ENCODE data around the gene CAPN14. TPM values are rescaled to one million over a fixed set of nuclear protein-coding genes. Genes with fewer than 3 reads are reported as not detected.

Gene CAPN14
- total RNA-seq, 1 experiment from 2014 or later = 0.17 TPM

- Histone ChIP-seq H3K36me3 (replicated peaks; ENCODE audit: control insufficient read depth, insufficient read depth, low read length) (no peaks in the 10 kb centered on the region), H3K27me3 (ENCODE audit: control insufficient read depth, insufficient read depth, low read length) (peaks cover 49% of the 10 kb centered on the region), H3K4me3 (ENCODE audit: insufficient read depth, low read depth, low read length) (no peak overlapping the region)
- no peak for DNase-seq
Observed at GRCh38 chr2:31139671-31140070, 77.6 kb downstream of the CAPN14 start.

GRCh38 chr2:31138037-31138962 is 79.0 kb downstream of the CAPN14 start, which contains the start of gene GALNT14:
Gene GALNT14, minus strand, starts transcription at chr2:31138440. Its CDS starts 354 bp downstream, at chr2:31138086.
- Histone ChIP-seq H3K4me3 (ENCODE audit: insufficient read depth, low read depth, low read length) (peak within 1 kb of the TSS; percentile 51), H3K36me3 (replicated peaks; ENCODE audit: control insufficient read depth, insufficient read depth, low read length) (no peaks in the 10 kb centered on the region), H3K27me3 (ENCODE audit: control insufficient read depth, insufficient read depth, low read length) (peaks cover 49% of the 10 kb centered on the region)
- peak; percentile 95 for DNase-seq

DNA sequence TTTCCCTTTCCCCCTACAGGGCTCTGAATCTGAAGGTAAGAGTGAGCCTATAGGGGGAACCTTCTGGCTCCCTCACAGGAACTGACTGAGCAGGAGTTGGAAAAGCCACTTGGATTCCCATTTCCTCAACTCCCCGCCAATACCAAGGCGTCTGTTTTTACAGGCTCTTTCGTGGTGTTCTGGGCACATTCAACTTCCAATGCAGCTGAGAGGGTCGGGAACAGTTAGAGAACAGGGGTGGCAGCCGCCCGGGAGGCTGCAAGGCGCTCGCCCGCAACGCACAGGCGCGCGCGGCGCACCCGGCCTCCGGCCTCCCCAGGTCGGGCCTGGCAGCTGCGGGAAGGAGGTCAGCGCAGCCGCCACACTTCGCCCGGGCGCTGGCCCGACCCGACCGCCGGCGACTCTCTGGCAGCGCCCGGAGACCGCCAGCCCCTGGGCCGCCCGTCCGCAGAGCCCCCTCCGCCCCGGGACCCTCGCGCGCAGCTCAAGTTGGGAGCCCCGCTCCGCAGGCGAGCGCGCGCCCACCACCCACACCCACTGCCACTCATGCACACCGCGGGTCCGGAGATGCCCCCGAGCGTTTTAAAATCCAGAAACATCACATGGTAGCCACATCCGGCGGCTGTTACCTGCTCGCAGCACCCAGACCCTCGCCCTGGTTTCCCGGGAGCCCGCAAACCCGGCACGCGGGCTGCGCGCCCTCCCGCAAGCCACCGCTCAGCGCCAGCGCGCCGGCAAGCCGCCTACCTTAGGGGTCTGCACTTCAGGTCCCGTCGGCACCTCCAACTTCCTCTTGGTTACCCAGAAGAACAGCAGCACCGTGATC is 79.9 kb downstream of the CAPN14 start:
- H3K27me3 ChIP-seq (ENCODE audit: control insufficient read depth, insufficient read depth, low read length) = peaks cover 49% of the 10 kb centered on the region
- peak; percentile 87 for DNase-seq
- peak overlapping the region; percentile 51 for H3K4me3 ChIP-seq (ENCODE audit: insufficient read depth, low read depth, low read length)
- H3K36me3 ChIP-seq (replicated peaks; ENCODE audit: control insufficient read depth, insufficient read depth, low read length) = no peaks in the 10 kb centered on the region

DNA sequence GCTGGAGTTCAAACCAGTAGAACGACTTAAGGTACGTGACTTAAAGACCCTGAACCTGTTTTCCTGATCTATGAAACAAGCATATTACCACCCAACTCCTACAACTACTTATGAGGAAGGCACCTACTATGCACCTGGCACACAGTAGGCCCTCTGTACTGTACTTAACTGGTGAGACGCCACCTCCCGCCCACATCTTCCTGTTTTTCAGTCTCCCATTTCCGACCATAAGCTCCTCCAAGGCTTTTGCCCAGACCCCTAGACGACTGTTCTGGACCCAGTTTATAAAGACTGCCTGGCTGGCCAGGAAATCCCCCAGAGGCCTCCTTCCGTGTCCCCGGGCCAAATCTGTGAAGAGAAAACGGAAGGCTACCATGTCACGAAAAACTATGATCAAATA is 80.6 kb downstream of the CAPN14 start:
- Histone ChIP-seq H3K27me3 (ENCODE audit: control insufficient read depth, insufficient read depth, low read length) (peaks cover 49% of the 10 kb centered on the region), H3K4me3 (ENCODE audit: insufficient read depth, low read depth, low read length) (peak overlapping the region; percentile 51; the same call in 1 of the 2 replicates), H3K36me3 (replicated peaks; ENCODE audit: control insufficient read depth, insufficient read depth, low read length) (no peaks in the 10 kb centered on the region)
- DNase-seq = no peak

GRCh38 chr2:31136000-31136399 is 81.3 kb downstream of the CAPN14 start:
- no peak for DNase-seq
- Histone ChIP-seq H3K4me3 (ENCODE audit: insufficient read depth, low read depth, low read length) (no peak overlapping the region), H3K27me3 (ENCODE audit: control insufficient read depth, insufficient read depth, low read length) (peaks cover 49% of the 10 kb centered on the region), H3K36me3 (replicated peaks; ENCODE audit: control insufficient read depth, insufficient read depth, low read length) (no peaks in the 10 kb centered on the region)

DNA sequence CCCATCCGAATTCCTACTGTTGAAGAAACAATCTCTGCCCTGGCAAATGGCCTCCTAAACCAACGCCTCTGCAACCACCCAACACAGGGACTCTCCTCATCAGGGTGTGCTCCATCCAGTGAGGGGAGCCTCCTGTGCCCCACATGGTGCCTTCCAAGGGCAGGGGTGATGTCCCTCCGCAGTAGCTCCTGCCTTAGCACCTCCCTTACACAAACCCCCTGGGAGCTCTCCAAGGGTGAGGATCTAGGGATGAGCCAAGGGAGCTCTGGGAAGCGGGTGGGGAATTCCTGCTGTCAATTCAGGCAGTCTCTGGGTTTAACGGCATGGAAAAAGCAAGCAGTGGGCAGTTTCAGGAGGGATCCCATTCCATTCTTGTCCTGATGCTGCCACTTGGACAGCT is 82.8 kb downstream of the CAPN14 start:
- no peaks in the 10 kb centered on the region for H3K36me3 ChIP-seq (replicated peaks; ENCODE audit: control insufficient read depth, insufficient read depth, low read length)
- no peak for DNase-seq
- peaks cover 40% of the 10 kb centered on the region for H3K27me3 ChIP-seq (ENCODE audit: control insufficient read depth, insufficient read depth, low read length)
- no peak overlapping the region for H3K4me3 ChIP-seq (ENCODE audit: insufficient read depth, low read depth, low read length)

DNA sequence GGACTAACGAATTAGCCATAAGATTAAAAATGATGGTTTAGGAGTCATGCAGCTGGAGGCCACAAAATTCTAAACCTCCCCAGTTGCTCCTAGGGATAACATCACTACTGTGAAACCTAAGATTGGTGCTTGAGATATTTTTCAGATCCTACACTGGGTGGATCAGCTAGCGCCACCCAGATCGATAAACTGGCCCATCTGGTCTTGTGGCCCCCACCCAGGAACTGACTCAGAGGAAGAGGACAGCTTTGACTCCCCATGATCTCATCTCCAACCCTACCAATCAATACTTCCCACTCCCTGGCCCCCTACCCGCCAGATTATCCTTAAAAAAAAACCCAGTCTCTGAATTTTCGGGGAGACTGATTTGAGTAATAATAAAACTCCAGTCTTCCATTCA is 84.5 kb downstream of the CAPN14 start:
- no peak overlapping the region for H3K4me3 ChIP-seq (ENCODE audit: insufficient read depth, low read depth, low read length)
- no peaks in the 10 kb centered on the region for H3K36me3 ChIP-seq (replicated peaks; ENCODE audit: control insufficient read depth, insufficient read depth, low read length)
- peaks cover 23% of the 10 kb centered on the region for H3K27me3 ChIP-seq (ENCODE audit: control insufficient read depth, insufficient read depth, low read length)
- no peak for DNase-seq

DNA sequence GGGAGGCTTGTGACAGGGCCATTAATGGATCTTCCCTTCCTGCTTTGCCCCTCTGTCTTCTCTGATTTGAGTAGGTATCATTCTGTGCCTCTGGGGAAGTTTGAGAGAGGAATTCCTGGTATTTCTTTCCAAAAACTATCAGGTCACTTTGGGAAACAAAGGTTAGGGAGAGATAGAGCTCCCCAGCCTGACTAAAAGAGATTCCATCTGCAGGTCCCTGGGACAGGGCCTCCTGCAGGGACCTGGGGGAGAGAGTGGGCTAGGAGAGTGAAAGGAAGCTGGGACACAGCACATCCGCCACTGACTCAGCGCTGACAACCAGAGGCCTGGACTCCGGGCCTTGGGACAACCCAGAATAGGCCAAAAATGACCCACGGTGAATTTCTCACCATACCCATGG is 85.4 kb downstream of the CAPN14 start:
- DNase-seq = peak; percentile 56
- Histone ChIP-seq H3K27me3 (ENCODE audit: control insufficient read depth, insufficient read depth, low read length) (peaks cover 15% of the 10 kb centered on the region), H3K36me3 (replicated peaks; ENCODE audit: control insufficient read depth, insufficient read depth, low read length) (no peaks in the 10 kb centered on the region), H3K4me3 (ENCODE audit: insufficient read depth, low read depth, low read length) (no peak overlapping the region)

DNA sequence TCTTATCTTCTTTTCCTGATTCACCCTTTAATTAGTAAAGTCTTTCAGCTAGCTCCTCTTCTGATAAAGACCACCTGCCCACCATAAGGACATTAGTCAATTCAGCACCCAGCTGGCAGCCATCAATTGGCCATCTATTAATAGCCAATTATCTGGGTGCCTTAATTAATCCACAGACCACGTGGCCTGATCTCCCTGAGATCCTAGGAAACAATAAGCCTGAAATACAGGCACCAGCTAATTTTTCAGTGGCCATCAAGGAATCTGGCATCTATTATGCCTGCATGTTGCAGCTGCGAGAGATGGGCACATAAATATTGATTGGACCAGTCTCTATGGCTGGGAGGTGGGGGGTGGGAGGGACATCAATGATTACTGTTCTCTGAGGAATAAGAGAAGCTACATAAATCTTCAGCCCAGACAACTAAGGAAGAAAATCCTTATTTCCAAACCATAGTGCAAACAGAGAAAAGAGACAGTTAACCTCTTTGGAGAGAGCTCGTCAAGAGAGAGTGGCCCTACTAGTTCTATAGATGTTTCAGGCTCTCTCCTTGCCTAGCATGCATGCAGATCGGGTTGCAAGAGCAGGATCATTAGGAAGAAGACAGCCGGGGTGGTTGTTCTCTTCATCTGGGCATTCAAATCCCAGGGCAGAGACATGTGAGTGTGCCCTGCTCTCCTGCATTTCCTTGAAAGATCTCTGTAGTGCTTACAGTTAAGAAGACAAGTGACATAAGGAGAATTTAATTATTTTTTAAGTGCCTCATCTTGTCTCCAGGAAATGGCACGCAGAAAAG is 87.7 kb downstream of the CAPN14 start:
- no peak for DNase-seq
- H3K4me3 ChIP-seq (ENCODE audit: insufficient read depth, low read depth, low read length) = no peak overlapping the region
- H3K36me3 ChIP-seq (replicated peaks; ENCODE audit: control insufficient read depth, insufficient read depth, low read length) = no peaks in the 10 kb centered on the region
- no peaks in the 10 kb centered on the region for H3K27me3 ChIP-seq (ENCODE audit: control insufficient read depth, insufficient read depth, low read length)

GRCh38 chr2:31127931-31128330 is 89.4 kb downstream of the CAPN14 start:
- Histone ChIP-seq H3K36me3 (replicated peaks; ENCODE audit: control insufficient read depth, insufficient read depth, low read length) (no peaks in the 10 kb centered on the region), H3K4me3 (ENCODE audit: insufficient read depth, low read depth, low read length) (no peak overlapping the region), H3K27me3 (ENCODE audit: control insufficient read depth, insufficient read depth, low read length) (no peaks in the 10 kb centered on the region)
- DNase-seq = no peak

DNA sequence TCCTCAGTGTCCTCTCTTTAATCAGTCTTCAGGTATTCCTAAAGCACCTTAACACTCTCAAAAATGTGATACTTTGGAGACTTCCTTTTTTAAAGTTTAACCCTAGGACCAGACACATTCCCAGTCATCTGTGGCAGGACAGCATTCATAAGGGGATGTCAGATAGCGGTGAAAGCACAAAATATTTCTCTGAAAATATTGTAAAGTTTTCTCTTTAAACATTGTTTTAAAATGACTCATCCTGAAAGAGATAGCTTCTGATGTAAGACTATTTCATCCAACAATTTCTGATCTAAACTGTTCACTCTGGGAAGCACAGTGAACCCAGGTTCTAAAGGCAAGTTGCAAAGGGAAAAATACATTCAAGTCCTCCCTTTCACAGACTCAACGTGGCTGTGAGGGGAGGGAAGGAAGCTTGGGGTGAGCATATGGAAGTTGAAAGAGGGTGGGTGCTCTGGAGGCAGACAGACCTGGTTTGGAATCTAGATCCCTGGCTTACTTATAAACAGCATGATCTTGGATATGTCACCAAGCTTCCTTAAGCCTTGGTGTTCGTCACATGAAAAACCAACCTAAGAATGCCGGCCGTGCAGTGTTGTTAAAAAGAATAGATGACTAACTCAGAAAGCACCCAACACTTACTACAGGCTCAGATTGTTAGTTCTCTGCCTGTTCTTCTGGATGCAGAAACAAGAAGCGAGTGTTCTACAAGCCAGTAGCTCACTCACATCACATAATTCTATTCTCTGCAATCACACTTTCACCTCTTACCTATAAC is 91.2 kb downstream of the CAPN14 start:
- DNase-seq = no peak

GRCh38 chr2:31124904-31125303 is 92.4 kb downstream of the CAPN14 start:
- Histone ChIP-seq H3K36me3 (replicated peaks; ENCODE audit: control insufficient read depth, insufficient read depth, low read length) (no peaks in the 10 kb centered on the region), H3K4me3 (ENCODE audit: insufficient read depth, low read depth, low read length) (no peak overlapping the region), H3K27me3 (ENCODE audit: control insufficient read depth, insufficient read depth, low read length) (no peaks in the 10 kb centered on the region)
- no peak for DNase-seq

More for the DNA sequence above, 91.2 kb downstream of the CAPN14 start:
- Histone ChIP-seq H3K27me3 (ENCODE audit: control insufficient read depth, insufficient read depth, low read length) (no peaks in the 10 kb centered on the region), H3K36me3 (replicated peaks; ENCODE audit: control insufficient read depth, insufficient read depth, low read length) (no peaks in the 10 kb centered on the region), H3K4me3 (ENCODE audit: insufficient read depth, low read depth, low read length) (no peak overlapping the region)

Data from H7 (cell line).